Measurements from ENCODE around the gene AGAP1.
"Not testable (repeated sequence)": the region's sequence is repeated elsewhere in the genome, so short reads cannot be mapped to it uniquely, and the experiment has no call there.

Gene AGAP1

DNA sequence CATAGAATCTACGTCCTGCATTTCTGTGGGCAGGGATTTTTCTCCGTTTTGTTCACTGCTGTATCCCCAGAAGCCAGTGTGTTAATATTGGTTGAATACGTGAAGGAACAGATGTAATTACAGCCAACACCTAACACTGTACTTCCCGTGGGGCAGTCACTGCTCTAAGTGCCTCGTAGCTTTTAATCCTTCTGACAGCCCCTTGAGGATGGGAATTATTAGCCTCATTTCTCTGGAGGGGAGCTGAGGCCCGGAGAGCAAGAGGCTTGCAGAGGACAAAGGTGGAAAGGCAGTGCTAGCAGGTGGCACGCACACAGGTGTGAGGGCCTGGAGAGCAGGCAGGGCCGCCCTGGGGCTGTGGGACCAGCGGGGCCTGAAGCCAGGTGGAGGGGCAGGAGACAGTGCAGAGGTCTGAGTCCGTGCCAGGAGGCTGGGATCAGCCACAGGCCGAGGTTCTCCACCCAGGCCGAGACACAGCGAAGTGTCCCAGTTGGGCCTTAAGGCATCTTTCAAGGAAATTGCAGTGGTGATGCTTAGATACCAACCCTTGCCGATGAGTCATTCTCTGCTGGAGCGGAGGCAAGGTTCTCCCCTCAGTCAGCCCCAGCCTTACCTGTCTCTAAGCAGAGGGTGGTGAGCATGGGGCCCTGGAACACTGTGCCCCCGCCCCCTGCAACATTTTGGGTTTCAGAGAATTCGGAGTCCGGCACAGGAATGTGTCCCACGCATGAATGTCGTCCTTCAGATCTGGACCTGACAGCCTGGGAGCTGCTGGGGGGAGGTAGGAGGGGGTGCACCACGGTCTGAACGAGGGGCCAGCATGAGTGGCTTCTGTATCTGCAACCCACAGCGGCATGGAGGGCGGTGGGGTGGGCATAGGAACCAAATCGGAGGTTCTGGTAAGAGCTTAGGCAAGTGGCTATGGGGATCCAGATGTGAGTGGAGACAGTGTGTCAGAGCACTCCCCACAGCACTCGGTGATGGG, 551.7 kb downstream of the AGAP1 start:
- in situ Hi-C loops (cut with MboI; ENCODE audit: low sequenced_read_pairs) = no loop called here

DNA sequence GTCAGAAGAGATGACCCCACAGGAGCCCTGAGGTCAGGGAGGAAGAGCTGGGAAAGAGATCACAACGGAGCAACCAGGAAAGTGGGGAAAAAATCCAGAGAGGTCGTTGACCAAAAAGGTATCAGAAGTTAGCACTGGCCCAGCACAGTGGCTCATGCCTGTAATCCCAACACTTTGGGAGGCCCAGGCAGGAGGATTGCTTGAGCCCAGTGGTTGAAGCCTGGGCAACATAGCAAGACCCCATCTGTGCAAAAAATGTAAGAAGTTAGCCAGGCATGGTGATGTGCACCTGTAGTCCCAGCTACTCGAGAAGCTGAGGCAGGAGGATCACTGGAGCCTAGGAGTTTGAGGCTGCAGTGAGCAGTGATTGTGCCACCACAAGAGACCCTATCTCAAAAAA, 552.9 kb downstream of the AGAP1 start:
- in situ Hi-C loops (cut with MboI; ENCODE audit: low sequenced_read_pairs) = no loop called here

DNA sequence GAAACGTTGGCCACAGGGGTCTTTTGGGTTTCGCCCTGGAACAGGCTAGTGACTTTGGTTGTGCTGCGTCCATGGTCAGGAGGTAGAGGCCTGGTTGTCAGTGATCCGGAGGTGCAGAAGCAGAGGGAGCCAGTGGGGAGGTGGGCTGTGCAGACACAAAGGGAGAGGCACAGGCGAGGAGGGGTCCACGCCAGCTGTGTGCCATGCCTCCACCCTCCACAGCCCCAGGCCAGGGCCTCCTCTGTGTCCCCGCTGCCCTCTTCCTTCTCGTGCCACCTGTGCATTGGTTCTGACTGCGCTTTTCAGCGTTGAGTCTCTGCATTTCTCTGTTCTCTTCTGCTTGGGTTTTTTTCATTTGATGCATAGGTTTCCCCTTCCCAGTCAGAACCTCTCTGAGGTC, 553.3 kb downstream of the AGAP1 start:
- in situ Hi-C loops (cut with MboI; ENCODE audit: low sequenced_read_pairs) = no loop called here

DNA sequence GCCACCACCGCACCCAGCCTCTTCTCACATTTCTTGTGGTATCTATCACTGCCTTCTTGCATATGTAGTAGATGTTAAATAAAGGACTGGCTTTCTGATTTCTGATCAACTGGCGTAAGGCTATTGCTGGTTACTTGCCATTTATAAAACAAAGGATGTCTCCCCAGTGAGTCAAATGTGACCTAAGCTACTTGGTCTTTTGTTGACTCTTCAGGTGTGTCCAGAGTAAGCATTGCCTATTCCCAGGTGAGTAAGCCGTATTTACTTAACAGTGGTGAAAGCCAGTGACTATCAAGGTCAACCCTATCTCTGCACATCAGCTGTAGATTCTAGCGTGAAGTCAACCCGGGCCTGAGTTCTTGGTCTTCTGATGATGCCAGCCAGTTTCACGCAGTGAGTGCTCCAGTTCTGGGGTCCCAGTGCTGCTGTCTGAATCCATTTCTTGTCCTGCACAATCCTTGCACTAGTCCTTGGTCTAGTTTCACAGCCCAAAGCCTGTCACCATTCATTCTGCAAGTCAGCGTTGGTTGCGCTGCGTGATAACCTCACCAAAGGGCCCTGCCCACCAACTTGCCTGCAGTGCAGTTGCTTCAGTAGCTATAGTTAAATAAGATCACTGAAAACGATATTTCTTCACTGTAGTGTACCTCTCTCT, 554.2 kb downstream of the AGAP1 start:
- in situ Hi-C loops (cut with MboI; ENCODE audit: low sequenced_read_pairs) = no loop called here

DNA sequence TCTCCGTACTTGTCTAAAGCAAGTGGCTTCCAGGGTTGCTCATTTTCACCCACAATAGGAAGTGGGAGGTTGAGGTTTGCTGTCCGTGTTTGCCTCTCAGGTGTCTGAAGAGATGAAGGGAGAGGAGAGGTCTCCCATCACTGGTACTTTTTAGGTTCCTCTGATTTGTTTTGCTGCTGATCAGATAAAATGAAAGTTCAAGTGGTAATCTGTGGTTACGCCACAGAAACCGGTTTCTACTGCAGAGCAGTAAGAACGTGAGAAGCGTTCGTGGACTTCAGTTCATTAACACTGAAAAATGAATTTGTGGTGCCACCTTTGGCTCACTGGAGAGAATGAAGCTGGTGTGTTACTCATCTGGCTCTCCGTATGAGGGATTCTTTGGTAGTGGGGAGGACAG, 556.1 kb downstream of the AGAP1 start:
- in situ Hi-C loops (cut with MboI; ENCODE audit: low sequenced_read_pairs) = no loop called here

DNA sequence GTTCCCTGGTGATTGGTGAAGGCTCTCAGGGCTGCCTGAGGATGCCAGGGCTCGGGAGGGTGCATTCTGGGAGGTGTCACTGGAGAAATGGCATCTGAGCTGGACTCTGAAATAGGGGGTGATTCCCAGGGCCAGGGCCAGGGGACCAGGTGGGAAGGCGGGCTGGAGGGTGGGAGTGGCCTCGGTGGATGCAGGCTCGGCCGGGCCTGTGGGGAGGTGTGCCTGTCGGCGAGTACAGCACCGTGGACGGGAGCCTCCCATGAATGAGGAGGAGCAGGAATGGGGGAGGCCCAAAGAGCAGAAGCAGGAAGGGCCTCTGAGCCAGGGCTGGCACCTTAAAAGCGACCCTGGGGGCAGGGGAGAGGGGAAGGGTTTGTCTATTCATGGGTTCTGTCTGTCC, 557.5 kb downstream of the AGAP1 start:
- in situ Hi-C loops (cut with MboI; ENCODE audit: low sequenced_read_pairs) = no loop called here

DNA sequence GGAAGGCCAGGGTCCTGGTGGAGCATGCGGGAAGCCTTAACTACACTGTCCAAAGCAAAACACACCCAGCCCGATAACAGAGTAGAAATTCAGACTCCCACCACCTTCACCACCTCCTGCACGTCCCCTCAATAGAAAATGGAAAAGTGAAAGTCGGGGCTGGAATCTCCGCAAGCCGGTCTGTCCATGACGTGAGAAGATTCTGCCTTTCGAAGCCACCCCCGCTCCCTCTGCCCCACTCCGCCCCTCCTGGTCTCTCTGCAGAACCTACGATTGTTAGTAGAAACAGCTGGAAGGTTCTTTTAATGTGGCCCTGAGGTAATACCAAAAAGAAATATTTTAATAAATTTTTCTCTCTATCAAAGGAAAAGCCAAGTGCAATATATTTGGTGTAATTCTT, 558.0 kb downstream of the AGAP1 start:
- in situ Hi-C loops (cut with MboI; ENCODE audit: low sequenced_read_pairs) = no loop called here

DNA sequence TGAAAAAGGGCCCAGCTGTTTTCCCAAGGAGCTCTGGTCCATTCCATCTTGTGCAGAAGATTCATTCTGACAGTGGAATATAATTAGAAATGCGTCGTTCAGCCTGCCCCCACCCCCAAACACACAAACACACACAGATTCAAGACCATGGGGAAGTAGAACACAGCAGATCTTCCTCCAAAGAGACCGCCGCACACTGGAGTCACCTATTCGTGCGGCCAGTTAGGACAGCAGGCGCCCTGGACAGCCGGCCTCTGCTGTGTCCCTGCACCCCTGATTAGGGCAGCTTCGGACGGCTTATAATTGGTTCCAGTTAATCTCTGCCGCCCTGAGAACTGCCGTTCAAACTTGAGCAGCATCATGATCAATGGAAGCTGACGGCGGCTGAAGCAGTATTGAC, 558.4 kb downstream of the AGAP1 start:
- in situ Hi-C loops (cut with MboI; ENCODE audit: low sequenced_read_pairs) = no loop called here

DNA sequence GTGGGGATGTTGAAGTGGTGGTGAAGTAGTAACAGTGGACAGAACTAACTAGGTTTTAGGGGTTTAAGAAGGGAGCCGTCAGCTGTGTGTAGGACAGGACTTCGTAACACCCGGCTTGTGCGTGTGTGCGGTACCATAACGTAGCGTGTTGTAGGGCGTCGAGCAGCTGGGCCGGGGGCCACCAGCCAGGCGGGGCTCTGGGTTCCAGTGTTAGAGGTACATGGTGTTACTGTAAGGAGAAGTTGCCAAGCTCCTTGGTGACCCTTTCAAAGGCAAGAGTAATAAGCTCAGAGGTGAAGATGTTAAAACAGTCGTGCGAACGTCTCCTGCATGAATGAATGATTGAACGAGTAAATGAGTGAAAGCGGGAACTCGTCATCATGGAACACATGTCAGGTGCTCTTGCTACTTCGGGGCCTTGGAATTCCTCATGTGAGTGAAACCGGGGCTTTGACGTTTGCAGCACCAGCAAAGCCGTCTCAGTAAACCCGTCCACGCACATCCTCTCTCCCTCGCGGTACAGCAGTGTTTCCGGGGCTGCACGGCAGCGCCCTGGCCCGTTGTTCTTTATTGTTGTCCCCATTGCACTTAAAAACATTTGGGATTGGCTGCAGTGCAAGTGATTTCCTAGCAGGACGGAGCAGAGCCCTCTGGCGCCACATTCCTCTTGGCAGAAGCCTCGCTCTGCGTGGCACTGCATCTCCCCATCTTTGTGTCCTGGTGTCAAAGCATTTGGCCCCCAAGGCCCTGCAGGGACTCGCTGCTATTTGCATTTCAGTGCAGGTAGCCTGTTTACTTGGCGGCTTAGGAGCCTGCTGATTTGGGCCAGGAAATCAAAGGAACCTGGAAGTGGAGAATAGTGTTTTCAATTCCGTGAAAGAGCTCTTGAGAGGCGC, 559.3 kb downstream of the AGAP1 start:
- in situ Hi-C loops (cut with MboI; ENCODE audit: low sequenced_read_pairs) = no loop called here

DNA sequence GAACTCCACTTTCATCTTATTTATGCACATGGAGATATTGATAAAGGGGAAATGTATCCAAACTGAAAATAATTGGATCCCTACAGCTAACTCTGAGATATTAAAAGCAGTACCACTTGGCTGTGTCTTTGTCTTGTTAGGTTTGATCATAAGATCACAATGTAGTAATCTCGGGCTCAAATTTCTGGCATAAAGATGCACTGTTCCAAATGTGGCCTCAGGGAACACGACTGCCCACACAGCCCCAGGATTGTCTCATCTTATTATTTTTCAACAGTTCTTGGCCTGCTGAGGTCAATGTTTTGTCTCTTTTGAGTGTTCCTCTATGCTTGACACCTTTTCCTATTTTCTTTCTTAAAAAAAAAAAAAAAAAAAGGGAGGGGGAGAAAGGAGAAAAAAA, 560.3 kb downstream of the AGAP1 start:
- in situ Hi-C loops (cut with MboI; ENCODE audit: low sequenced_read_pairs) = no loop called here

DNA sequence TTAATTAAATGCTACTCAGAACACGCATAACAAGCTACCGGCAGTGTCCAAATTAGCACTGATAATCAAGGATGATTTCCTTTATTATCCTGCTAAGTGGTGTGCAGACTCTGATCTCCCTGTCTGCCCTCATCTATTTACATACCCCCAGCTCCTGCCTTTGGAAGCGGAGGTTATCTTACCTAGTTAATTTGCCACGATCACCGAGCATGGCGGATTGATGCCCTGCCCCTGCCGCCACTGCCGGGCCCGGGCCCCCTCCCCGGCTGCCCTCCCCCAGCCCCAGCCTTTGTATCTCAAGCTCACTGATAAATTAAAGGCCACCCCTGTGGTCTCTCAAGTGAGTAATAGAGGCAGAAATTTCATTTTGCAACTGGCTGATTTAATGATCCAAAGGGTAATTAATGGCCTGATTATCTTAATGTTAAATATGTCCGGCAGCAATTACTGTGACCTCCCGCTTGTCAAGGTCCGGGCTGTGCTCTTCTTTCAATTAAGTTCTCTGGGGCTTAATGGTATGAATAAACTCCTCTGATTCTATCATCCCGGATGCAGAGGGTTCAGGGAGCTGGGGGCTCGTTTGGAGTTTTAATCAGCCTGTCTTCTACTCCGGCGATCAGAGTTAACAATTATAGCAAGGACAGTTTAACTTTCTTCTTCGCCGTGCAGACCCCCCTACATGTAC, 560.9 kb downstream of the AGAP1 start:
- in situ Hi-C loops (cut with MboI; ENCODE audit: low sequenced_read_pairs) = no loop called here

DNA sequence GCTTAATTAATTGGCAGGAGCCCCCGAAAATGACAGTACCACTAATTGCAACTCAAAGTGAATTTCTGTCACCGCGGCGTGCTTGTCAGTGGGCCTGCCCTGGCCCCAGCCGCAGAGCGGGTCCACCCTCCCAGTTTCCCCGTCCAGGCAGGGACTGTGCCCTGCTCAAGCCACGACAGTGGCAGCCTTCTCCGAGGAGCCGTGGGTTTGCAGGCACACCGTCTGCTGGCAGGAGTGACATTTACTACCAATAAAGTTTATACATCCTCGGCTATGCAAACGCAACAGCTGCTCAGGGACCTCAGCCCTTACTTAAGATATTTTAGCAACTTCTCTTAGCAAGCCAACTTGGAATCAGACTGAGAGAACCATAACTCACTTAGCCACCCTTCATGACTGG, 561.6 kb downstream of the AGAP1 start:
- in situ Hi-C loops (cut with MboI; ENCODE audit: low sequenced_read_pairs) = no loop called here

DNA sequence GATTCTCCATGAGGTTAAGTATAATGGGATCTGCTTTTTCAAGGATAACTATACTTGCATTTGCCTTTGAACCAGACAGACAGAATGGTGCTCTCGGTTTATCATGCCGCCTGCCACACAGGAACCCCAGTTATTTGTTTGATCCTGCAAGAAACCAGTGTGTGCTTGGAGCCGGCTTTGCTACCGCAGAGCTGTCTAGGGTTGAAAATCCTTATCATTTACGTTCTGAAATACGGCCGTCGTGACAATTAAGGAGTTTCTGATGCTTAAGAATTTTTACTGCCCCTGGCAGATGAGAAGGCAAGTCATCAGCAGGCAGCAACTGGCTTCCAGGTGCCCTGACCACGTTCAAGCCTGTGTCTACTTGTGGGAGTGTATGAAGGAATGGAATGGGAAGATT, 562.3 kb downstream of the AGAP1 start:
- in situ Hi-C loops (cut with MboI; ENCODE audit: low sequenced_read_pairs) = no loop called here

DNA sequence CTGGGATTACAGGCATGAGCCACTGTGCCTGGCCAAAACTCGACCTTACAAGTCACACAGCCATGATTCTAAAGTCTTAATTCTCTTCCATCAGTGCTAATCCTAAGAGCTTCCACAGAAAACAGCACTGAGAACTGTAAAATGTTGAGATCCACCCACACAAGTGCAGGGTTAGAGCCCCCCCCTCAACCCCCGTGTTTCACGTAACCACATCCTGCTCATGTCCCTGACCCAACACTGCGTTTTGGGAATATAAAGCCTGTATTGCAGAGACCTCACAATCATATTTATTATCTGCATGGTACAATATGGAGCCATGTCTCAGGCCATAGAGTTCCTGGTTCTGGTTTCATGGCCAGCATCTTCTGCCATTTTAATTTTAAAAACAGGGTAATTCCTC, 563.5 kb downstream of the AGAP1 start:
- in situ Hi-C loops (cut with MboI; ENCODE audit: low sequenced_read_pairs) = no loop called here

DNA sequence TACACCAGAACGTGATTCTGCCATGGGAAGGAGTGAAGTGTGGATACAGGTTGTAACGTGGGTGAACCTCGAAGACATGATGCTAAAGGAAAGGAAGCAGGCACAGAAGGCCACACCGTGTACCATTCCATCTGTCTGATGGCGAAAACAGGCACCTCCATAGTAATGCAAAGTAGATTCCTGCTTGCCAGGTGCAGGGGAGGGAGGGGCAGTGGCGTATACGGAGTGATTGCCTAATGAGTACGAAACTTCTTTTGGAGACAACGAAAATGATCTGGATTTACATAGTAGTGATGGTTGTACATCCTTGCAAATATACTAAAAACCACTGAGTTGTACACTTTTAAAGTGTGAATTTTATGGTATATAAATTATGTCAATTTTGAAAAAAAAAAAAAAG, 567.7 kb downstream of the AGAP1 start:
- in situ Hi-C loops (cut with MboI; ENCODE audit: low sequenced_read_pairs) = no loop called here

DNA sequence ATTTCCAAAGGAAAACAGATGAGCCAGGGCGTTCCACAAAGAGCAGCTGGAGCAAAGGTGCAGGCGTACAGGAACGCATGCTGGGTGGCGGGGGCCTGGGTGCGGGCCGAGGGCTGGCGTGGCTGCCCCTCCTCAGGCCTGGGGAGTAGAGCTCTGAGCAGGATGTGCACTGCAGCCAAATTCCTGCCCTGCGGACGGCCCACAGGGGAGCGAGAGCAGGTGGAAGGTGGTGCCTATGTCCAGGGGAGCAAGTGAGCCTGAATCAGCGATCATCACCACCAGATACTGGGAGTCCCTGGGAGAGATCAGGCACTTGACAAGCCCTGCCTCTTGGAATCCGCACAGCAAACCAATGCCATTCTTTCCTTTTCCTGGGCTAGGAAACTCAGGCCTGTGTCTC, 568.1 kb downstream of the AGAP1 start:
- in situ Hi-C loops (cut with MboI; ENCODE audit: low sequenced_read_pairs) = no loop called here

DNA sequence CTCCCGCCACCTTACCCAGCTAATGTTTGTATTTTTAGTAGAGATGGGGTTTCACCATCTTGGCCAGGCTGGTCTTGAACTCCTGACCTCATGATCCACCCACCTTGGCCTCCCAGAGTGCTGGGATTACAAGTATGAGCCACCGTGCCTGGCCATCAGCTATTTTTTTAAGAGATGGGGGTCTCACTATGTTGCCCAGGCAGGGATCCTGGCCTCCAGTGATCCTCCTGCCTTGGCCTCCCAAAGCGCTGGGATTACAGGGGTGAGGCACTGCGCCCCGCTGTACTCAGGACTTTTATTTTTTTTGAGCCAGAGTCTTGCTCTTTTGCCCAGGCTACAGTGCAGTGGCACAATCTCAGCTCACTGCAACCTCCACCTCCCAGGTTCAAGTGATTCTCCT, 569.0 kb downstream of the AGAP1 start:
- in situ Hi-C loops (cut with MboI; ENCODE audit: low sequenced_read_pairs) = not testable (repeated sequence)

DNA sequence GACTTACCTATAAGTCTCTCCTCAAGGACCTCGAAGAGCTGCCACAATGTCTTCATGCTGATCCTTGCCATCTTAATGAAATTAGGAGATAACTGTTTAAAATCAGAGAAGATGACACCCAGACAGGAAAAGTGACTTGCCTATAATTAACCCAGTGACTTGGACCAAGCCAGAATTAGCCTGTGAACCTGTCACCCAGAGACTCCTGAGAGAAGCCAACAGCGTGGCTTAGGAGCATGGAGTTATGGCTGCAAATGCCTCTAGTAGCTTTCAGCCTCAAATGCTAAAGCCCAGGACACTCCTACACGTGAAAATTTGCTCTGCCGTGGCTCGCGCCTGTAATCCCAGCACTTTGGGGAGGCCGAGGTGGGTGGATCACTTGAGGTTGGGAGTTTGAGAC, 570.2 kb downstream of the AGAP1 start:
- in situ Hi-C loops (cut with MboI; ENCODE audit: low sequenced_read_pairs) = no loop called here

DNA sequence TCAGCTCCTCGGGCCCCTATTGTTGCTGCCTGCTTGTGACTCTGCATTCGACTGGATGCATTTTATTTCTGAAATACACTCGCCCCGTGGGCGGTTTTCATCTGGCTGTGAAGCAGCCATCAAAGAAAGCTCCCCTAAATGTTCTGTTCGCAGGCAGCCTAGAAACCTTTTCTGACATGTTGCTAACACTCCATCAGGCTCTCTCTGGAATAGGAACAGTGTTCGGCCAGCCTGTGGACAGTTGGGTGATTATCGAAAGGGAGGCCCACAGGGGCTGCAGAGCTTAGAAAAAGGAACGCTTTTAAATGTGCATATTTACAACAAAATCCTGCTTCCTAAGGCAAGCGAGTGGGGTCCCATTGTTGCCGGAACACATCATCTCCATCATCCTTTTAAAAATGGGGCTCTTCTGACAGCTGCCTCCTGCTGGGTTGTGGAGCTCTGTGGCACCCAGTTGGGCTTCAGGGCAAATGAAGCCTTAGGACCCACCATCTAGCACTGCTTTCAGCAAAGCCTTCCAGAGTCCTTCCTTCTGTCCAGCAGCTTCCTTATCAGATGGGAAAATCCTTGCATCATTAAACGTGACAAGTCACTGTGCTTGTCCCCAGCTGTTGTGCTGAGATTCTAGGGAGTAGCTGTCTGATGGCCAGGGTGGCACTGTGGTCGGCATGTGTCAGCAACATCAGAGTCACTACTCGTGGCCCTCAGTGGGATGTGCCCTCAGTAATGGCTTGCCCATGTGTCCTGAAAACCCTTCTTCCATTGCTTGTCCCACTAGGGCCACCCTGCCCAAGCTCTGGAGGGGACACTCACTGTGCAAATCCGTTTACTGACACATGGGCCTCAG, 571.7 kb downstream of the AGAP1 start:
- in situ Hi-C loops (cut with MboI; ENCODE audit: low sequenced_read_pairs) = no loop called here

DNA sequence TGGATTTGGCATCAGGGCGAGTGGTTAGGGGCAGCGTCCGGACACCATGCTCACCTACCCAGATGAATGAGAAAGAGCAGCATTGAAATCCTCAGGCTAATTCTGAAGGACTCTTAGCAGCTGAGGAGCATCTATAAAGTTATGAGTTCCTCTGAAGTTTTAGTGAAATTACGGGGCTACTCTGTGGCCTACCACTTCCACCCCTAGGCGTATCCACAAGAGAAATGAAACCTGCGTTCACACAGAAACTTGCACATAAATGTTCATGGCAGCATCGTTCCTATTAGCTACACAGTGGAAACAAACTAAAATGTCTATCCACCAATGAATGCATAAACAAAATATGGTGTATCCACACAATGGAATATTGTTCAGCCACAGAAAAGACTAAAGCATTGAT, 576.4 kb downstream of the AGAP1 start:
- in situ Hi-C loops (cut with MboI; ENCODE audit: low sequenced_read_pairs) = no loop called here
